H9 (cell line): ENCODE measurements around the gene HPCAL4. TPM values are rescaled to one million over a fixed set of nuclear protein-coding genes. Genes with fewer than 3 reads are reported as not detected.

Experiments used
- DNase-seq: peaks from one replicate; pipeline ENCODE4 v3.0.0-alpha.2; 2017
- H2AFZ ChIP-seq: one replicate; pipeline ENCODE4 v1.6.1; 2013; ENCODE audit warnings: mild to moderate bottlenecking, low read length, control low read depth, moderate library complexity
- H2AK5ac ChIP-seq: 2 replicates; pipeline ENCODE4 v1.6.1; 2013; ENCODE audit warnings: low read length, control low read depth, mixed read lengths; ENCODE audit not compliant: insufficient read length
- H2BK120ac ChIP-seq: one replicate; pipeline ENCODE4 v1.6.1; 2013; ENCODE audit warnings: low read depth, mild to moderate bottlenecking, low read length, control low read depth, inconsistent platforms; ENCODE audit not compliant: poor library complexity, severe bottlenecking
- H2BK12ac ChIP-seq: 2 replicates; pipeline ENCODE4 v1.6.1; 2013; ENCODE audit warnings: low read length, control low read depth, mixed read lengths, low read depth; ENCODE audit not compliant: insufficient read length
- H2BK15ac ChIP-seq: 2 replicates; pipeline ENCODE4 v1.6.1; 2013; ENCODE audit warnings: low read depth, low read length, control low read depth
- H2BK20ac ChIP-seq: one replicate; pipeline ENCODE4 v1.6.1; 2013; ENCODE audit warnings: low read depth, mild to moderate bottlenecking, low read length, control low read depth, inconsistent platforms; ENCODE audit not compliant: poor library complexity, severe bottlenecking
- H2BK5ac ChIP-seq: 2 replicates; pipeline ENCODE4 v1.6.1; 2013; ENCODE audit warnings: low read length, control low read depth, mixed read lengths; ENCODE audit not compliant: insufficient read length
- H3K14ac ChIP-seq: 2 replicates; pipeline ENCODE4 v1.6.1; 2013; ENCODE audit warnings: low read length, control low read depth; ENCODE audit not compliant: insufficient read depth
- H3K18ac ChIP-seq: 2 replicates; pipeline ENCODE4 v1.6.1; 2013; ENCODE audit warnings: low read depth, mild to moderate bottlenecking, mixed read lengths, low read length, control low read depth; ENCODE audit not compliant: insufficient read length
- H3K23ac ChIP-seq: 2 replicates; pipeline ENCODE4 v1.6.1; 2013; ENCODE audit warnings: low read length, control low read depth, mixed read lengths, low read depth; ENCODE audit not compliant: insufficient read length
- H3K23me2 ChIP-seq: 2 replicates; pipeline ENCODE4 v1.6.1; 2013; ENCODE audit warnings: low read depth, mild to moderate bottlenecking, mixed read lengths, low read length, control low read depth; ENCODE audit not compliant: insufficient read length, poor library complexity, severe bottlenecking
- H3K27ac ChIP-seq: 2 replicates; pipeline ENCODE4 v1.5.1; 2013; ENCODE audit warnings: low read length, control low read depth, mixed read lengths, low read depth; ENCODE audit not compliant: insufficient read length
- H3K27me3 ChIP-seq: 2 replicates; pipeline ENCODE4 v1.6.1; 2013; ENCODE audit warnings: low read length, control low read depth, inconsistent platforms; ENCODE audit not compliant: insufficient read depth
- H3K4ac ChIP-seq: 2 replicates; pipeline ENCODE4 v1.6.1; 2013; ENCODE audit warnings: low read depth, mild to moderate bottlenecking, control low read depth, inconsistent platforms, low read length, moderate library complexity
- H3K4me1 ChIP-seq: 2 replicates; pipeline ENCODE4 v1.6.1; 2013; ENCODE audit warnings: low read length, control low read depth, inconsistent platforms; ENCODE audit not compliant: insufficient read depth
- H3K4me2 ChIP-seq: 2 replicates; pipeline ENCODE4 v1.6.1; 2013; ENCODE audit warnings: low read length, control low read depth, mixed read lengths; ENCODE audit not compliant: insufficient read length, insufficient read depth
- H3K56ac ChIP-seq: 2 replicates; pipeline ENCODE4 v1.6.1; 2013; ENCODE audit warnings: low read depth, mild to moderate bottlenecking, mixed read lengths, low read length, control low read depth; ENCODE audit not compliant: insufficient read length
- H3K79me1 ChIP-seq: 2 replicates; pipeline ENCODE4 v1.6.1; 2013; ENCODE audit warnings: low read depth, mild to moderate bottlenecking, moderate library complexity, low read length, control low read depth, inconsistent platforms; ENCODE audit not compliant: insufficient read depth, poor library complexity, severe bottlenecking
- H3K79me2 ChIP-seq: 2 replicates; pipeline ENCODE4 v1.6.1; 2013; ENCODE audit warnings: low read length, control low read depth, inconsistent platforms; ENCODE audit not compliant: insufficient read depth
- H3K9ac ChIP-seq: 2 replicates; pipeline ENCODE4 v1.6.1; 2013; ENCODE audit warnings: low read length, control low read depth, mixed read lengths; ENCODE audit not compliant: insufficient read length; ENCODE audit errors: extremely low read depth
- H3K9me3 ChIP-seq: one replicate; pipeline ENCODE4 v1.6.1; 2013; ENCODE audit warnings: low read depth, low read length, inconsistent platforms; ENCODE audit not compliant: control insufficient read depth
- H3T11ph ChIP-seq: one replicate; pipeline ENCODE4 v1.6.1; 2013; ENCODE audit warnings: mild to moderate bottlenecking, low read length, control low read depth, inconsistent platforms
- H4K20me1 ChIP-seq: one replicate; pipeline ENCODE4 v1.6.1; 2013; ENCODE audit not compliant: control insufficient read depth, insufficient read length, insufficient read depth
- H4K5ac ChIP-seq: 2 replicates; pipeline ENCODE4 v1.6.1; 2013; ENCODE audit warnings: low read depth, mild to moderate bottlenecking, mixed read lengths, low read length, control low read depth; ENCODE audit not compliant: insufficient read length
- H4K8ac ChIP-seq: replicated peaks from 2 replicates; pipeline ENCODE4 v1.6.1; 2013; ENCODE audit warnings: low read length, control low read depth, mixed read lengths, low read depth; ENCODE audit not compliant: insufficient read length
- H4K91ac ChIP-seq: 2 replicates; pipeline ENCODE4 v1.6.1; 2013; ENCODE audit warnings: low read depth, mild to moderate bottlenecking, moderate library complexity, mixed read lengths, low read length, control low read depth; ENCODE audit not compliant: insufficient read length
- H3K27ac Mint-ChIP-seq, 3 experiments: 2 replicates in 2 of 3; 3 replicates in 1 of 3; pipeline ENCODE4 v1.8.0; 2020 to 2021; ENCODE audit warnings: mixed read lengths in 3 of 3, mild to moderate bottlenecking in 1 of 3, moderate library complexity in 1 of 3
- H3K27me3 Mint-ChIP-seq: 2 replicates; pipeline ENCODE4 v1.8.0; 2021; ENCODE audit warnings: low read depth, mild to moderate bottlenecking, moderate library complexity, mixed read lengths
- H3K36me3 Mint-ChIP-seq, 3 experiments: 2 replicates in 2 of 3; 3 replicates in 1 of 3; pipeline ENCODE4 v1.8.0; 2020 to 2021; ENCODE audit warnings: low read depth in 3 of 3, mixed read lengths in 3 of 3; ENCODE audit not compliant: insufficient read depth in 1 of 3
- H3K4me1 Mint-ChIP-seq, 2 experiments: 2 replicates each; pipeline ENCODE4 v1.8.0; 2020; ENCODE audit warnings: mixed read lengths in 2 of 2
- H3K4me3 Mint-ChIP-seq, 2 experiments: 2 replicates in 1 of 2; 3 replicates in 1 of 2; pipeline ENCODE4 v1.8.0; 2020 to 2021; ENCODE audit warnings: mild to moderate bottlenecking in 2 of 2, mixed read lengths in 2 of 2, moderate library complexity in 1 of 2
- H3K9me3 Mint-ChIP-seq, 2 experiments: 2 replicates in 1 of 2; 3 replicates in 1 of 2; pipeline ENCODE4 v1.8.0; 2020; ENCODE audit warnings: mild to moderate bottlenecking in 2 of 2, mixed read lengths in 2 of 2, moderate library complexity in 1 of 2
- WGBS: extraction: QIAGEN DNeasy Blood & Tissue Kit; methylation state at CpG from one replicate; pipeline ENCODE4 v1.1.7; 2013; ENCODE audit warnings: missing lambda C conversion rate, low lambda C conversion rate, mixed read lengths; ENCODE audit not compliant: insufficient read length; ENCODE audit errors: extremely low coverage; 5-methylcytosine and 5-hydroxymethylcytosine counted together
- total RNA-seq: library from RNA; stranded (reverse); gene quantifications from 2 replicates; pipeline ENCODE4 v1.2.1, GENCODE V29; 2021
- TF ChIP-seq, protein P1 (sequence below): fragments of 200-600 bp; sonication (generic); conservative IDR thresholded peaks from 3 replicates; pipeline ENCODE4 v1.8.0; 2021; ENCODE audit warnings: antibody characterized with exemption, mild to moderate bottlenecking

HPCAL4 gene
- total RNA-seq, 1 experiment from 2014 or later = 0.15 TPM

DNA sequence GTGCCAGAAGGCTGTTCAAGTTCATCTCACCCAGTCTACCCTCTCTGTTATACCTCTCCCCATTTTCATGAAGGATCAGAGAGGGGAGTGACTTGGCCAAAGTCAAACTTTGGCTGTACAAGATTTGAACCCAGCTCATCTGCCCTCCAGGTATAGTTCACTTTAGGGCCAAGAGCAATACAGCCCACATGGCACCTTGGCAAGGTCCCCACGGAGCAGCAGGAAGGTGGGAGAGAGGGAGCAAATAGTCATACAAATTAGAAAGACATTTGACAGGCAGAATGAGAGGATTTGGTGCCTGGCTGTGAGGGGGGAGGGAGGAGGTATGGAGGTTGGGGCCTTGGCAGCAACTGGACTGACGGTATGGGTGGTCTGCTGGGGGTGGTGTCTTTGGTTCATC, 1.0 kb downstream of the HPCAL4 start:
- TF ChIP-seq, protein P1, sequence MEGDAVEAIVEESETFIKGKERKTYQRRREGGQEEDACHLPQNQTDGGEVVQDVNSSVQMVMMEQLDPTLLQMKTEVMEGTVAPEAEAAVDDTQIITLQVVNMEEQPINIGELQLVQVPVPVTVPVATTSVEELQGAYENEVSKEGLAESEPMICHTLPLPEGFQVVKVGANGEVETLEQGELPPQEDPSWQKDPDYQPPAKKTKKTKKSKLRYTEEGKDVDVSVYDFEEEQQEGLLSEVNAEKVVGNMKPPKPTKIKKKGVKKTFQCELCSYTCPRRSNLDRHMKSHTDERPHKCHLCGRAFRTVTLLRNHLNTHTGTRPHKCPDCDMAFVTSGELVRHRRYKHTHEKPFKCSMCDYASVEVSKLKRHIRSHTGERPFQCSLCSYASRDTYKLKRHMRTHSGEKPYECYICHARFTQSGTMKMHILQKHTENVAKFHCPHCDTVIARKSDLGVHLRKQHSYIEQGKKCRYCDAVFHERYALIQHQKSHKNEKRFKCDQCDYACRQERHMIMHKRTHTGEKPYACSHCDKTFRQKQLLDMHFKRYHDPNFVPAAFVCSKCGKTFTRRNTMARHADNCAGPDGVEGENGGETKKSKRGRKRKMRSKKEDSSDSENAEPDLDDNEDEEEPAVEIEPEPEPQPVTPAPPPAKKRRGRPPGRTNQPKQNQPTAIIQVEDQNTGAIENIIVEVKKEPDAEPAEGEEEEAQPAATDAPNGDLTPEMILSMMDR = no peak
- H3K4me1 ChIP-seq = no peaks in the 10 kb centered on the region
- WGBS = no CpG with 5 or more reads among the region's 2 CpGs
- H3K4me2 ChIP-seq = no peak overlapping the region
- no peak overlapping the region for H2BK5ac ChIP-seq
- Mint-ChIP-seq H3K27me3 (peaks cover 100% of the 10 kb centered on the region), H3K4me1 (peaks cover 4 to 15% of the 10 kb centered on the region in 2 experiments), H3K27ac (no peak overlapping the region), H3K36me3 (no peaks in the 10 kb centered on the region), H3K9me3 (peaks cover 0 to 2% of the 10 kb centered on the region in 2 experiments; a peak in 1 of 5 replicates), H3K4me3 (peak overlapping the region in 1 of 2 experiments; percentile 74; a peak in 2 of 5 replicates)
- H2AK5ac ChIP-seq = no peak overlapping the region
- H3T11ph ChIP-seq = no peak overlapping the region
- H3K56ac ChIP-seq = no peak overlapping the region
- no peak overlapping the region for H2BK120ac ChIP-seq
- H2BK15ac ChIP-seq = no peak overlapping the region
- no peak overlapping the region for H2AFZ ChIP-seq
- no peak overlapping the region for H3K14ac ChIP-seq
- no peaks in the 10 kb centered on the region for H3K79me1 ChIP-seq
- no peak overlapping the region for H4K5ac ChIP-seq
- H2BK20ac ChIP-seq = no peak overlapping the region
- H3K9ac ChIP-seq = no peak overlapping the region
- no peak overlapping the region for H4K8ac ChIP-seq
- no peak overlapping the region for H4K91ac ChIP-seq
- no peak overlapping the region for H2BK12ac ChIP-seq
- peaks cover 12% of the 10 kb centered on the region for H3K23me2 ChIP-seq
- peaks cover 86% of the 10 kb centered on the region for H3K27me3 ChIP-seq
- no peak overlapping the region for H3K27ac ChIP-seq
- H3K18ac ChIP-seq = no peak overlapping the region
- no peaks in the 10 kb centered on the region for H4K20me1 ChIP-seq
- H3K79me2 ChIP-seq = no peaks in the 10 kb centered on the region
- H3K4ac ChIP-seq = no peak overlapping the region
- DNase-seq = no peak
- H3K23ac ChIP-seq = no peak overlapping the region
- H3K9me3 ChIP-seq = no peaks in the 10 kb centered on the region
